SU-DHL-6 (cell line): ENCODE results near the gene C6orf58.

Source experiments
- H2AFZ ChIP-seq: fragments of 200-600 bp; sonication (generic); 2 replicates; pipeline ENCODE4 v1.6.1; 2014; ENCODE audit warnings: low read depth, mild to moderate bottlenecking, moderate library complexity, mixed read lengths, antibody characterized with exemption, low read length; ENCODE audit not compliant: severe bottlenecking
- H3F3A ChIP-seq: fragments of 200-600 bp; shearing (Covaris generic); 2 replicates; pipeline ENCODE4 v1.6.0; 2016; ENCODE audit warnings: antibody characterized with exemption, mild to moderate bottlenecking; ENCODE audit not compliant: insufficient read depth
- H3K27ac ChIP-seq: fragments of 200-600 bp; sonication (generic); 2 replicates; pipeline ENCODE4 v1.5.1; 2016; ENCODE audit warnings: low read depth, mild to moderate bottlenecking, low read length, moderate library complexity, mixed read lengths
- H3K27me3 ChIP-seq: fragments of 200-600 bp; sonication (generic), shearing (Covaris generic); 2 replicates; pipeline ENCODE4 v1.6.0; 2014; ENCODE audit warnings: mild to moderate bottlenecking, low read length
- H3K36me3 ChIP-seq: fragments of 200-600 bp; sonication (generic); 2 replicates; pipeline ENCODE4 v1.6.1; 2014; ENCODE audit warnings: mild to moderate bottlenecking, low read length, mixed read lengths
- H3K4me2 ChIP-seq: fragments of 300-600, 200-600 bp; shearing (Covaris generic), sonication (generic); 2 replicates; pipeline ENCODE4 v1.6.0; 2014; ENCODE audit warnings: low read length, low read depth, mild to moderate bottlenecking; ENCODE audit not compliant: poor library complexity, severe bottlenecking
- H3K4me3 ChIP-seq: fragments of 200-600 bp; sonication (generic); 2 replicates; pipeline ENCODE4 v1.5.1; 2014; ENCODE audit warnings: antibody characterized with exemption, low read length, mild to moderate bottlenecking, mixed read lengths; ENCODE audit not compliant: insufficient read depth, poor library complexity, severe bottlenecking
- H3K79me2 ChIP-seq: fragments of 200-600 bp; sonication (generic); 2 replicates; pipeline ENCODE4 v1.6.1; 2014; ENCODE audit warnings: mild to moderate bottlenecking, low read length, moderate library complexity; ENCODE audit not compliant: insufficient read depth
- H3K9ac ChIP-seq: fragments of 200-600 bp; sonication (generic); 2 replicates; pipeline ENCODE4 v1.7.0; 2014; ENCODE audit warnings: mild to moderate bottlenecking, low read length
- H3K9me2 ChIP-seq: fragments of 200-600 bp; sonication (generic); replicated peaks from 2 replicates; pipeline ENCODE4 v1.6.1; 2014; ENCODE audit warnings: low read length; ENCODE audit not compliant: insufficient read depth
- H3K9me3 ChIP-seq: fragments of 200-600 bp; sonication (generic); 2 replicates; pipeline ENCODE4 v1.6.1; 2014; ENCODE audit warnings: low read length, mixed read lengths; ENCODE audit not compliant: insufficient read depth
- H4K20me1 ChIP-seq: fragments of 200-600 bp; sonication (generic); 2 replicates; pipeline ENCODE4 v1.6.1; 2014; ENCODE audit warnings: low read depth, mild to moderate bottlenecking, antibody characterized with exemption, low read length, moderate library complexity, mixed read lengths
- CTCF ChIP-seq: fragments of 200-600 bp; sonication (generic); IDR thresholded peaks from one replicate; pipeline ENCODE4 v1.5.1; 2017; ENCODE audit warnings: antibody characterized with exemption, mild to moderate bottlenecking, low read length, moderate library complexity; ENCODE audit not compliant: insufficient read depth, poor library complexity, severe bottlenecking
- EZH2phosphoT487 ChIP-seq: fragments of 200-600 bp; sonication (generic), shearing (Covaris generic); conservative IDR thresholded peaks from 2 replicates; pipeline ENCODE4 v1.6.1; 2018; ENCODE audit warnings: mild to moderate bottlenecking, antibody characterized with exemption, low read length, moderate library complexity, mixed read lengths

C6orf58 gene

GRCh38 chr6:127578900-127579299 lies 1.9 kb downstream of the C6orf58 start:
- H3K9ac ChIP-seq: no peak overlapping the region
- H2AFZ ChIP-seq: no peak overlapping the region
- no peaks in the 10 kb centered on the region for H3K79me2 ChIP-seq
- no peaks in the 10 kb centered on the region for H3F3A ChIP-seq
- no peak for TF ChIP-seq CTCF
- TF ChIP-seq EZH2phosphoT487: no peak
- H3K9me2 ChIP-seq: no peaks in the 10 kb centered on the region
- no peak overlapping the region for H3K4me2 ChIP-seq
- no peaks in the 10 kb centered on the region for H3K36me3 ChIP-seq
- no peak overlapping the region for H3K4me3 ChIP-seq
- H3K27ac ChIP-seq: no peak overlapping the region
- no peaks in the 10 kb centered on the region for H4K20me1 ChIP-seq
- H3K9me3 ChIP-seq: no peaks in the 10 kb centered on the region
- H3K27me3 ChIP-seq: no peaks in the 10 kb centered on the region

GRCh38 chr6:127581576-127581975 lies 4.6 kb downstream of the C6orf58 start:
- H2AFZ ChIP-seq: no peak overlapping the region
- no peaks in the 10 kb centered on the region for H3K9me2 ChIP-seq
- H3K9me3 ChIP-seq: no peaks in the 10 kb centered on the region
- no peak overlapping the region for H3K4me2 ChIP-seq
- no peaks in the 10 kb centered on the region for H4K20me1 ChIP-seq
- no peak overlapping the region for H3K27ac ChIP-seq
- TF ChIP-seq EZH2phosphoT487 (no peak), CTCF (no peak)
- H3K79me2 ChIP-seq: no peaks in the 10 kb centered on the region
- H3K4me3 ChIP-seq: no peak overlapping the region
- H3K27me3 ChIP-seq: peaks cover 2% of the 10 kb centered on the region; the same call in 1 of the 2 replicates
- H3K36me3 ChIP-seq: no peaks in the 10 kb centered on the region
- H3F3A ChIP-seq: no peaks in the 10 kb centered on the region
- no peak overlapping the region for H3K9ac ChIP-seq

GRCh38 chr6:127582777-127583462 lies 5.9 kb downstream of the C6orf58 start:
- Histone ChIP-seq H3K27me3 (peaks cover 2% of the 10 kb centered on the region; the same call in 1 of the 2 replicates), H3F3A (no peaks in the 10 kb centered on the region), H3K27ac (no peak overlapping the region), H2AFZ (no peak overlapping the region), H3K36me3 (no peaks in the 10 kb centered on the region), H4K20me1 (no peaks in the 10 kb centered on the region), H3K4me2 (no peak overlapping the region), H3K9me3 (no peaks in the 10 kb centered on the region), H3K9ac (no peak overlapping the region), H3K4me3 (no peak overlapping the region), H3K79me2 (no peaks in the 10 kb centered on the region), H3K9me2 (no peaks in the 10 kb centered on the region)
- TF ChIP-seq CTCF (no peak), EZH2phosphoT487 (no peak)
